GM12878 (cell line): ENCODE measurements around the gene GYG1.

Experiments
- ATF2 ChIP-seq: IDR thresholded peaks from 2 replicates; pipeline ENCODE4 v1.6.1; 2012; ENCODE audit warnings: low read length, inconsistent platforms
- CTCF ChIP-seq, 3 experiments: IDR thresholded peaks in 2 of 3; conservative IDR thresholded peaks in 1 of 3; 2 replicates each; pipeline ENCODE4 v1.5.1; 2011; ENCODE audit warnings: low read depth in 3 of 3, low read length in 3 of 3, mild to moderate bottlenecking in 3 of 3, control low read depth in 2 of 3, moderate library complexity in 2 of 3, inconsistent platforms in 1 of 3, mixed read lengths in 1 of 3; ENCODE audit not compliant: control insufficient read depth in 2 of 3, insufficient read depth in 1 of 3; ENCODE audit errors: extremely low read depth in 1 of 3
- JUND ChIP-seq: IDR thresholded peaks from 2 replicates; pipeline ENCODE4 v1.6.1; 2012; ENCODE audit warnings: low read depth, mild to moderate bottlenecking, low read length, improper control_type of control experiment, moderate library complexity
- NFIC ChIP-seq: IDR thresholded peaks from 2 replicates; pipeline ENCODE4 v1.6.1; 2012; ENCODE audit warnings: low read depth, mild to moderate bottlenecking, inconsistent platforms, low read length, moderate library complexity
- NFXL1 ChIP-seq: fragments of 450-650 bp; IDR thresholded peaks from 2 replicates; pipeline ENCODE4 v1.6.1; 2017; ENCODE audit warnings: antibody characterized with exemption, mild to moderate bottlenecking, borderline replicate concordance
- POLR2A ChIP-seq: IDR thresholded peaks from 2 replicates; pipeline ENCODE4 v1.6.1; 2011; ENCODE audit warnings: low read depth, mild to moderate bottlenecking, low read length
- RAD21 ChIP-seq: IDR thresholded peaks from 2 replicates; pipeline ENCODE4 v1.6.1; 2011; ENCODE audit warnings: mild to moderate bottlenecking, low read depth, low read length, moderate library complexity; ENCODE audit not compliant: insufficient read depth
- RCOR1 ChIP-seq: conservative IDR thresholded peaks from 2 replicates; pipeline ENCODE4 v1.6.1; 2012; ENCODE audit warnings: low read depth, low read length, improper control_type of control experiment
- REST ChIP-seq: IDR thresholded peaks from 2 replicates; pipeline ENCODE4 v1.6.1; 2012; ENCODE audit warnings: mild to moderate bottlenecking, low read depth, low read length
- SMC3 ChIP-seq: IDR thresholded peaks from 2 replicates; pipeline ENCODE4 v1.6.1; 2011; ENCODE audit warnings: low read length, improper control_type of control experiment, borderline replicate concordance
- ZNF274 ChIP-seq: IDR thresholded peaks from one replicate; pipeline ENCODE4 v1.8.0; 2011; ENCODE audit not compliant: insufficient read length, insufficient read depth
- ZNF687 ChIP-seq: fragments of 450-650 bp; IDR thresholded peaks from 2 replicates; pipeline ENCODE4 v1.6.1; 2017; ENCODE audit warnings: mild to moderate bottlenecking, moderate library complexity
- TF ChIP-seq, protein P1 (sequence below): fragments of 450-650 bp; IDR thresholded peaks from 2 replicates; pipeline ENCODE4 v1.6.1; 2016; ENCODE audit warnings: mild to moderate bottlenecking, moderate library complexity, borderline replicate concordance

DNA sequence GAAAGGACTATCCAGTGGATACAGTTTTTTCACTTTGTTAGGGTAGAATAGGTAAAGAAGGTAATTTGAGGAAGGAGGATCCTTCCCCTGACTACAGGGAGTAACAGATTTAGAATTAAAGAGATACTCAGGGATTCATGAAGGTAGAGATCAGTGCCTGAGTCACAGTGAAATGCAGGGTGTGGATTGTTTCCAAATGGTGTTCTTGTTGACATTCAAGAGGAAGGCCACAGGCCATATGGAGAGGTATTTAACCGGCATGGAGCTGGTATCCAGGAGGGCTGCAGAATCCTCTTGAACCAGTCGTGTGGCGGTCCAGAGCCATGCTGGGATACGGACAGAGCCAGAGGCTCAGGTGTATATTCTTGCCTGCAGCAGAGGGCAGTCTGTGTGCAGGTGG, 28.2 kb downstream of the GYG1 start:
- TF ChIP-seq RCOR1 (no peak), REST (no peak), CTCF (IDR thresholded peaks at IDR 0.05 in 2 of 3, conservative IDR thresholded peaks at IDR 0.05 in 1 of 3; ENCODE audit: control insufficient read depth in 2 of 3, extremely low read depth in 1 of 3, insufficient read depth in 1 of 3, low read depth in 3 of 3, low read length in 3 of 3) (no peak), NFIC (no peak), JUND (no peak), ZNF687 (no peak), ZNF274 (no peak), RAD21 (no peak), ATF2 (no peak), POLR2A (no peak), NFXL1 (no peak), SMC3 (no peak)
- TF ChIP-seq, protein P1, sequence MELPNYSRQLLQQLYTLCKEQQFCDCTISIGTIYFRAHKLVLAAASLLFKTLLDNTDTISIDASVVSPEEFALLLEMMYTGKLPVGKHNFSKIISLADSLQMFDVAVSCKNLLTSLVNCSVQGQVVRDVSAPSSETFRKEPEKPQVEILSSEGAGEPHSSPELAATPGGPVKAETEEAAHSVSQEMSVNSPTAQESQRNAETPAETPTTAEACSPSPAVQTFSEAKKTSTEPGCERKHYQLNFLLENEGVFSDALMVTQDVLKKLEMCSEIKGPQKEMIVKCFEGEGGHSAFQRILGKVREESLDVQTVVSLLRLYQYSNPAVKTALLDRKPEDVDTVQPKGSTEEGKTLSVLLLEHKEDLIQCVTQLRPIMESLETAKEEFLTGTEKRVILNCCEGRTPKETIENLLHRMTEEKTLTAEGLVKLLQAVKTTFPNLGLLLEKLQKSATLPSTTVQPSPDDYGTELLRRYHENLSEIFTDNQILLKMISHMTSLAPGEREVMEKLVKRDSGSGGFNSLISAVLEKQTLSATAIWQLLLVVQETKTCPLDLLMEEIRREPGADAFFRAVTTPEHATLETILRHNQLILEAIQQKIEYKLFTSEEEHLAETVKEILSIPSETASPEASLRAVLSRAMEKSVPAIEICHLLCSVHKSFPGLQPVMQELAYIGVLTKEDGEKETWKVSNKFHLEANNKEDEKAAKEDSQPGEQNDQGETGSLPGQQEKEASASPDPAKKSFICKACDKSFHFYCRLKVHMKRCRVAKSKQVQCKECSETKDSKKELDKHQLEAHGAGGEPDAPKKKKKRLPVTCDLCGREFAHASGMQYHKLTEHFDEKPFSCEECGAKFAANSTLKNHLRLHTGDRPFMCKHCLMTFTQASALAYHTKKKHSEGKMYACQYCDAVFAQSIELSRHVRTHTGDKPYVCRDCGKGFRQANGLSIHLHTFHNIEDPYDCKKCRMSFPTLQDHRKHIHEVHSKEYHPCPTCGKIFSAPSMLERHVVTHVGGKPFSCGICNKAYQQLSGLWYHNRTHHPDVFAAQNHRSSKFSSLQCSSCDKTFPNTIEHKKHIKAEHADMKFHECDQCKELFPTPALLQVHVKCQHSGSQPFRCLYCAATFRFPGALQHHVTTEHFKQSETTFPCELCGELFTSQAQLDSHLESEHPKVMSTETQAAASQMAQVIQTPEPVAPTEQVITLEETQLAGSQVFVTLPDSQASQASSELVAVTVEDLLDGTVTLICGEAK = no peak
